ENCODE results near the gene ARID1B. TPM values are rescaled to one million over a fixed set of nuclear protein-coding genes. Genes with fewer than 3 reads are reported as not detected.
A peak's percentile ranks its signal among the peaks of the same experiment; 100 is the strongest.

Gene ARID1B
- total RNA-seq, 4 donors from 2014 or later, result 87.1 to 194 (median 115) TPM

DNA sequence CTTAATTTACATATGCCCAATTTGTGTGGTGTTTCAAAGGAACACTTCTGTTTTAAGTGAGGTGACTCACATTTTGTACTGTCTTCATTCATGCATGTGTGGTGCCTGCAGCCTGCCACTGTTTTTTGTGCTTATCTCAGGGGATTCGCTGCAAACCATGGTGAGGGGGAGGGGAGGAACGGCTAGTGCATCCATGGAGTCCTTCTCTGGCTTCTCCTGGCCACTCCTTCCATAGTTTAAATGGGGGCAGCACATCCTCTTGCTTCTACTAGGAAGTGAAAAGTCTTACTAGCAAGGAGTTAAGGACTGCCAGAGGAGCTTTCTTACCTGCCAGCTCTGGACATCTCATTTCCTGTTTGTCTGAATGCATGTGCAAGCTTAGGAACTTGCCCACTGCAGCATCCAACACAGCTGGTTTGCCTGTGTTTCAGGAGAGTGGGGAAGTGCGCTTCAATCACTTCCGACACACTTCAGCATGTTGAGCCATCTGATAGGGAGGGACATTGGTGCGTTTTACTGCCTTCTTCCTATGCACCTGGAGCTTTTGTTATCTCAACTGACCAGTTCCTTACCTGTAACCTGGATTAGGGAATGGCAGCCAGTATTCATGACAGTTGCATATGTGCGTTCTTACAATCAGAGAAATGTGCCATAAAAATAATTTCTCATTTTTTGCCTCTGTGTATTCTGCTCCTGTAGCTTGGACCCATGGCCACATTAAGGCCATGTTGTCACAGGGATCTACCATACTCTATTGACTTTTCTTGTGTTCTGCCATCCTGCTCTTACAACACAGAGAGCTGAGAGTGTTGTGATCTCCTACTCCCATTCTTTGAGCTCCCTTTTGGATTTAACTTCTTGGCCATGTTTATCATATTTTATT, 211.3 kb downstream of the ARID1B start:
- H3K27ac ChIP-seq, result peak overlapping the region in 3 of 4 donors; percentile 11 to 51 (median 23)
- H3K9me3 ChIP-seq, result no peaks in the 10 kb centered on the region
- H3K36me3 ChIP-seq, result no peaks in the 10 kb centered on the region
- TF ChIP-seq POLR2AphosphoS5 (IDR thresholded peaks at IDR 0.05) (peak in 2 of 3 donors; percentile 19 to 43), EP300 (IDR thresholded peaks at IDR 0.05; ENCODE audit: low read depth) (no peak)
- in situ Hi-C loops (cut with MboI; ENCODE audit: low pct_ligation_motif_present in 1 of 4, low pct_unique_long_range_greater_than_20kb in 1 of 4, low sequenced_read_pairs in 3 of 4) (no loop called here), intact Hi-C loops (cut with DNase I; ENCODE audit: low total_unique reads) (no loop called here)
- H3K4me3 ChIP-seq, result no peak overlapping the region
- no peaks in the 10 kb centered on the region for H3K27me3 ChIP-seq
- peaks cover 18 to 72% (median 47%) of the 10 kb centered on the region in 4 donors for H3K4me1 ChIP-seq
- DNase-seq, result peak; percentile 47
- 31 to 39% methylated on average over 4 to 6 of the region's 6 CpGs for WGBS, 2 donors (ENCODE audit: low coverage in 1 of 2)

DNA sequence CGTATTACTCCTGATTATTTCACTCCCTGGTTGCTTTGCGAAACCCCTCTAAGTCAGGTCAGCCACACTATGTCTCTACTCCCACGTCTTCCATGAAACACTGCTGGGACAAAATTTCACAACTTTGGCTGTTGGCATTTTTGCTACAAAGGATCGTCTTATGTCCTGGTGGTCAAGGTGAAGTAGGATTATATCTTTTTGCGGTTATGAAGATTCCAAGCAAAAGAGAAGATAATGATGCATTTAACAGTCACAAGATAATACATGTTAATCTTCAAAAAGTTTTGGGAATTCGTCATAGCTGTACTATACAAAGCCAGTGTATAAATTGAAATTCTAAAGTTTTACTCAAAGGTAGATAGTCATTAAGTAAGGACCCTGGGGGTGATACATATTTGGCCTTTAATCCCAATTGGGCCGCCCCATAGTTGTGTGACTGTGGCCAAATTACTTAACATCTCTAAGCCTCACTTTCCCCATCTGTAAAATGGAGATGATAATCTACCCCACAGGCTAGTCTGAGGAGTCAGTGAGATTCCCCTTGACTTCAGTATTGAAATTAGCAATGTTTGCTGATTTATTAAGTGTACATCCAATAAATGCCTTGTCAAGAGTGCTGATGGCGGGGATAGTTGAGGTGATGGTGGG, 212.1 kb downstream of the ARID1B start:
- Histone ChIP-seq H3K4me3 (no peak overlapping the region), H3K27me3 (no peaks in the 10 kb centered on the region), H3K9me3 (no peaks in the 10 kb centered on the region), H3K36me3 (no peaks in the 10 kb centered on the region), H3K4me1 (peaks cover 22 to 72% (median 45%) of the 10 kb centered on the region in 4 donors), H3K27ac (peak overlapping the region in 3 of 4 donors; percentile 10 to 51 (median 11))
- no peak for TF ChIP-seq POLR2AphosphoS5 (IDR thresholded peaks at IDR 0.05)
- TF ChIP-seq, protein P1, sequence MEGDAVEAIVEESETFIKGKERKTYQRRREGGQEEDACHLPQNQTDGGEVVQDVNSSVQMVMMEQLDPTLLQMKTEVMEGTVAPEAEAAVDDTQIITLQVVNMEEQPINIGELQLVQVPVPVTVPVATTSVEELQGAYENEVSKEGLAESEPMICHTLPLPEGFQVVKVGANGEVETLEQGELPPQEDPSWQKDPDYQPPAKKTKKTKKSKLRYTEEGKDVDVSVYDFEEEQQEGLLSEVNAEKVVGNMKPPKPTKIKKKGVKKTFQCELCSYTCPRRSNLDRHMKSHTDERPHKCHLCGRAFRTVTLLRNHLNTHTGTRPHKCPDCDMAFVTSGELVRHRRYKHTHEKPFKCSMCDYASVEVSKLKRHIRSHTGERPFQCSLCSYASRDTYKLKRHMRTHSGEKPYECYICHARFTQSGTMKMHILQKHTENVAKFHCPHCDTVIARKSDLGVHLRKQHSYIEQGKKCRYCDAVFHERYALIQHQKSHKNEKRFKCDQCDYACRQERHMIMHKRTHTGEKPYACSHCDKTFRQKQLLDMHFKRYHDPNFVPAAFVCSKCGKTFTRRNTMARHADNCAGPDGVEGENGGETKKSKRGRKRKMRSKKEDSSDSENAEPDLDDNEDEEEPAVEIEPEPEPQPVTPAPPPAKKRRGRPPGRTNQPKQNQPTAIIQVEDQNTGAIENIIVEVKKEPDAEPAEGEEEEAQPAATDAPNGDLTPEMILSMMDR (IDR thresholded peaks at IDR 0.05), result no peak
- TF ChIP-seq POLR2A (IDR thresholded peaks at IDR 0.05), result no peak
- TF ChIP-seq EP300 (IDR thresholded peaks at IDR 0.05; ENCODE audit: low read depth), result no peak
- DNase-seq, result no peak
- in situ Hi-C loops (cut with MboI; ENCODE audit: low pct_ligation_motif_present in 1 of 4, low pct_unique_long_range_greater_than_20kb in 1 of 4, low sequenced_read_pairs in 3 of 4), result no loop called here
- intact Hi-C loops (cut with DNase I; ENCODE audit: low total_unique reads), result no loop called here
- WGBS, 2 donors (ENCODE audit: low coverage in 1 of 2), result 80 to 81% methylated on average over 8 of the region's 8 CpGs

DNA sequence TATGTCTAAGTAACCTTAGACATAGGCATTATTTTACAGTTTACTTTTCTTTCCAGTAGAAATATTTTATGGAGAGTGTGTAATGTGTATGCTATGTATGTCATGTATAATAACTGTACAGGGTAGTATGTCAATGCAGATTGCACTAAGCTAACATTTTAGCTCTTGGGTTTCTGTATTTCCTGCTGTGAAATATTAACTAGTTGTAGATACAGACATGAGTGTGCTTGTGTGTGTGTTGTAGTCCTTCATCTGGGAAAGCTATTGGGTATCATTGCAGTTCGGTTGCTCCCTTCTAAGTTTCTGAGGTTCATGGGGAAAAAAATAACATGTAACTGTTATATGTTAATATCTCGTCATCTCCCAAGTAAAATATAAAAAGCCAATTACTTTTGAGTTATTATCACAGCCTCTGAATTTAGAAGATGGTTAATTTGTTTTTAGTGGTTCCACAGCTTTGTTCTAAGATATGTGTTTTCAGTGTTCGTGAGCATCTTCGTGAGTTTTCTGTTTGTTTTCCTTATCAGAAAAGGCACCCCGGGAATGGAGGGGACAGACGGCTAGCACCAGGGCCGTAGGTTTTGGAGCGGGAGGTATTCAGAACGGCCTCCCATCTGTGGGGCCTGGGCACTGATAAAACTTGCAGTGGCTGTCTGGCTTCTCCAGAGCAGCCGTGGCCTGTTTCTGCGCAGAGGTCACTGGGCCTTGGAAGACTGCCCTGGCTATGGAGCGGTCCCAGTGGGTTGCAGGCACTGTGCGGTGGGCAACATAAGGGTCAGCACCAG, 215.0 kb downstream of the ARID1B start:
- TF ChIP-seq EP300 (IDR thresholded peaks at IDR 0.05; ENCODE audit: low read depth) (no peak), POLR2A (IDR thresholded peaks at IDR 0.05) (no peak), POLR2AphosphoS5 (IDR thresholded peaks at IDR 0.05) (no peak)
- TF ChIP-seq, protein P1 (IDR thresholded peaks at IDR 0.05), result no peak
- intact Hi-C loops (cut with DNase I; ENCODE audit: low total_unique reads) (no loop called here), in situ Hi-C loops (cut with MboI; ENCODE audit: low pct_ligation_motif_present in 1 of 4, low pct_unique_long_range_greater_than_20kb in 1 of 4, low sequenced_read_pairs in 3 of 4) (no loop called here)
- Histone ChIP-seq H3K9me3 (no peaks in the 10 kb centered on the region), H3K4me3 (no peak overlapping the region), H3K4me1 (peaks cover 19 to 62% (median 33%) of the 10 kb centered on the region in 4 donors), H3K36me3 (no peaks in the 10 kb centered on the region), H3K27ac (peak overlapping the region; percentile 2 to 42 (median 24)), H3K27me3 (no peaks in the 10 kb centered on the region)
- DNase-seq, result no peak
- 51 to 61% methylated on average over 6 to 13 of the region's 13 CpGs for WGBS, 2 donors (ENCODE audit: low coverage in 1 of 2)

DNA sequence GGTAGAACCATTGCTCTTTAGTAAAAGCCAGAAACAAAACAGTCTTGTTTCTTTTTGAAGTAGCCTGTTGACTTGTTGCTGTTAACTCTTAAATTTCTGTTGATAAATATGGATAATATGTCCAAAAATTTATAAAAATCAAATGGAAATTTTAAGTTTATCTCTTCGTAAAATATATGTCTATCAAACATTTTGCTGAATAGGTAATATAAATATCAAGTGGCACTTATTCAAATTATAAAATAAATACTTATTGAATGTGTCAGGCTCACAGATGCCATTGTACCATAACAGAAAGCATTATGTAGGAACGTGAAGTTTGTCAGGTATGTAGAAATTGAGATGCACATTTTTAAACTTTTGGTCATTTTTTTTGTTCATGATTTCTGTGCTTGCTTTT, 216.5 kb downstream of the ARID1B start:
- no peaks in the 10 kb centered on the region for H3K27me3 ChIP-seq
- no peaks in the 10 kb centered on the region for H3K36me3 ChIP-seq
- TF ChIP-seq, protein P1 (IDR thresholded peaks at IDR 0.05), result no peak
- TF ChIP-seq POLR2AphosphoS5 (IDR thresholded peaks at IDR 0.05), result no peak
- no peak for DNase-seq
- H3K4me3 ChIP-seq, result no peak overlapping the region
- peak overlapping the region; percentile 56 to 74 (median 66) for H3K27ac ChIP-seq
- no peaks in the 10 kb centered on the region for H3K9me3 ChIP-seq
- intact Hi-C loops (cut with DNase I; ENCODE audit: low total_unique reads) (no loop called here), in situ Hi-C loops (cut with MboI; ENCODE audit: low pct_ligation_motif_present in 1 of 4, low pct_unique_long_range_greater_than_20kb in 1 of 4, low sequenced_read_pairs in 3 of 4) (no loop called here)
- WGBS, 2 donors (ENCODE audit: low coverage in 1 of 2), result 60 to 72% methylated on average over 2 of the region's 2 CpGs
- H3K4me1 ChIP-seq, result peaks cover 14 to 47% (median 27%) of the 10 kb centered on the region in 4 donors

Data from transverse colon (tissue), 4 donors.